ENCODE measurements around the gene NID1. TPM values are rescaled to one million over a fixed set of nuclear protein-coding genes. Genes with fewer than 3 reads are reported as not detected.

NID1 gene
- total RNA-seq, 1 experiment from 2014 or later, result 29.6 TPM

DNA sequence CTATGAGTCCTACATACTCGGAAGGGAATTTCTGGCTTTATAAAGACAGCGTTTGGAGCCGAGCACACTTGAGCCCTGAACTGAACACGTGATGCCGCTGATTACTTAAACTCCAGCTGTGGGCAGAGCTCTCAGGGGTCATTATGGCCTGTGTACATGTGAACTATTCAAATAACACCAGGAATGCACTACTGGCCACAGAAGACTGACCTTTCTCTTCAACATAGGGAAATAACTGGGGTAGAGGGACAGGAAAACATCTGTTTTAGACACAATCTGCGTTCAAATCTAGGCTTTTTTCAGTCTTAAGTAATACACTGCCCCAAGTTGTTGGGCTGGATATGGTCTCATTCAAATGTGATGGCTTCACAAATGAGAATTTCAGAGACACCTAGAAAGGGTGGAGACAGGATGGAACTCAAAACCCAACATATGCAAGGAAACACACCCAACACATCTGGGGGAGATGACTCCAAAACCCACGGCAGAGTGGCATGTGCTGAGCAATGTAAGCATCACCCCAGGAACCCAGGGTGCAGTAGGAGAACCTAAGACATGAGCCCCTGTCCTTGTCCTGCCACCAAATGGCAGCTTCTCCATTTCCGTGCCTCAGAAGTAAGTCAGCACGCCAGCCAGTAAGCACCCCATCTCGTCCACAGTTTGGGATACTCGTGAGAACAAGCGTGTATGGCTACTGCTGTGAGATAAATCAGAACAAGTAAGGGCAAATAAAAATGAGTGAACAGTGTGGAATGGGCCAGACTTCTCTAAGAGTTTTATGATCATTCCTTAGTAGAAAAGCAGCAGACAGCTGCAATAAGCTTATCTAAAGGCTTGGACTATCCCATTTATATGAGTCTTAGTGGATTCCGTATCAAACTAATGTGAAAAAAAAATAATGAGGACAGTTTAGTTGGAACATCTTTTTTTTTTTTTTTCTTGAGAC lies 24.9 kb downstream of the NID1 start:
- Histone ChIP-seq H3K4me1 (no peaks in the 10 kb centered on the region), H3K9me3 (replicated peaks) (no peaks in the 10 kb centered on the region), H3K36me3 (peaks cover 3% of the 10 kb centered on the region; the same call in 1 of the 2 replicates), H3K27ac (no peak overlapping the region), H3K27me3 (no peaks in the 10 kb centered on the region), H3K4me3 (no peak overlapping the region)
- DNase-seq, result peak in 1 of 2 experiments; percentile 22

- H3K4me3 ChIP-seq, result no peak overlapping the region
- no peaks in the 10 kb centered on the region for H3K4me1 ChIP-seq
- H3K9me3 ChIP-seq (replicated peaks), result no peaks in the 10 kb centered on the region
- H3K36me3 ChIP-seq, result 0 out of 2 replicates have a peak, but pooled peaks cover 3% of the 10 kb centered on the region
- H3K27ac ChIP-seq, result no peak overlapping the region
- H3K27me3 ChIP-seq, result no peaks in the 10 kb centered on the region
- no peak for DNase-seq
Observed at GRCh38 chr1:236038034-236038433, 26.9 kb downstream of the NID1 start.

DNA sequence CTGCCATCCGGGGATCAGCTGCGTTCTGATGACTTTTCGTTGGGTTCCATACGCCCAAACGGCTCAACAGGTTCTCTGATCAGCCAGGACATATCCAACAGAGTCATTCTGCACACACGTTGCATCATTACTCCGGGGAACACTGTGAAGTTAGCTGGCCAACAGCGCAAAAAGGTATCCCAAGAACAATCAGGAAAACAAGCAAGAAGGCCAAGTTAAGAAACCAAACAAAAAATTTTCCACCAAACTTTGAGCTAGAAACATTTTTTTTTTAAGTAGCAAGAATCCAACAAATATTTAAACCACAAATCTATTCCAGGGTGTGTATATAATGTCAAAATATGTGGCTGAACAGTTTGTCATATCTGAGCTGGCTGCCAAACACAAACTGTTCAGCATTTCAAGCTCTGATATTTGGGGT lies 29.2 kb downstream of the NID1 start:
- no peaks in the 10 kb centered on the region for H3K27me3 ChIP-seq
- H3K36me3 ChIP-seq, result 0 out of 2 replicates have a peak, but pooled peaks cover 3% of the 10 kb centered on the region
- H3K27ac ChIP-seq, result no peak overlapping the region
- H3K9me3 ChIP-seq (replicated peaks), result no peaks in the 10 kb centered on the region
- H3K4me1 ChIP-seq, result peaks cover 1% of the 10 kb centered on the region; the same call in 1 of the 2 replicates
- no peak for DNase-seq
- no peak overlapping the region for H3K4me3 ChIP-seq

DNA sequence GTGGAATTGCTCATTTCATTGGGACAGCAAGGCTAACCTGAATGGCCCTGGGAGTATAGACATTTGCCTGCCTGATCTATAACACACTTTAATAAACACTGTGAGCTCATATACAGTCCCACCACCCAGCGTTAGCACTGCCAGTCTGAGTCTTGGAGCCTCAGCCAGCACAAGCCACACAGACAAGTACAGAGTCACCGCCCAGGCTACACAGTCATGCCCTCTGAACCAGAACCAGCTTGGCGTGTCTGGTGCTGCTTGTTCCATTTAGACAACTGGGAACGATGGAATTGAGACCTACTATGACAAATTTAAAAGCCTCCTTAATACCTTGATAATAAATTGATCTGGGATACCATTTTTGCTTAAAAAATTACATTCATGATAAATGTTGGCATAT lies 31.6 kb downstream of the NID1 start:
- no peaks in the 10 kb centered on the region for H3K27me3 ChIP-seq
- no peak for DNase-seq
- no peak overlapping the region for H3K27ac ChIP-seq
- H3K4me3 ChIP-seq, result no peak overlapping the region
- H3K4me1 ChIP-seq, result peaks cover 8% of the 10 kb centered on the region; the same call in 1 of the 2 replicates
- no peaks in the 10 kb centered on the region for H3K9me3 ChIP-seq (replicated peaks)
- 0 out of 2 replicates have a peak, but pooled peaks cover 3% of the 10 kb centered on the region for H3K36me3 ChIP-seq

DNA sequence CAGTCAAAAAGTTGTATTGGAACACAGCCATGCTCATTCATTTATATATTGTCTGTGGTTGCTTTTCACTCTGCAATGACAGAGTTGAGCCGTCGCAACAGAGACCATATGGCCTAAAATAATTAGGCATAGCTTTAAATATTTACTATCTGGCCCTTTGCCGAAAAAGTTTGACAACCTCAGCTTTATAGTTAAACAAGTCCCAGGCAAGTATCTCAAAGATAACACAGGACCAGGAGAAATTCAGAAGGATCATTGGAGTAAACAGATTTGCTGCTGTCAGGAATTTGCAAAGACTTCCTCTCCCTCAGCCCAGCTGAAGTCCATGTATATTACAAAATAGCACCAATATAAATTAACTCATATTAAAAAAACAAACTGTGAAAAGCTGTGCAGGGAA lies 34.4 kb downstream of the NID1 start:
- no peak overlapping the region for H3K27ac ChIP-seq
- H3K36me3 ChIP-seq, result no peaks in the 10 kb centered on the region
- H3K4me3 ChIP-seq, result no peak overlapping the region
- DNase-seq, result peak in 1 of 2 experiments; percentile 24
- H3K27me3 ChIP-seq, result no peaks in the 10 kb centered on the region
- H3K4me1 ChIP-seq, result peaks cover 9% of the 10 kb centered on the region; the same call in 1 of the 2 replicates
- no peaks in the 10 kb centered on the region for H3K9me3 ChIP-seq (replicated peaks)

- no peaks in the 10 kb centered on the region for H3K36me3 ChIP-seq
- H3K27ac ChIP-seq, result no peak overlapping the region
- no peaks in the 10 kb centered on the region for H3K9me3 ChIP-seq (replicated peaks)
- no peaks in the 10 kb centered on the region for H3K27me3 ChIP-seq
- H3K4me3 ChIP-seq, result no peak overlapping the region
- no peak for DNase-seq
- peaks cover 12% of the 10 kb centered on the region for H3K4me1 ChIP-seq
Observed at GRCh38 chr1:236029428-236029940, 35.4 kb downstream of the NID1 start.

- Histone ChIP-seq H3K4me1 (peaks cover 19% of the 10 kb centered on the region), H3K9me3 (replicated peaks) (no peaks in the 10 kb centered on the region), H3K4me3 (no peak overlapping the region), H3K27ac (no peak overlapping the region), H3K36me3 (no peaks in the 10 kb centered on the region), H3K27me3 (no peaks in the 10 kb centered on the region)
- no peak for DNase-seq
Observed at GRCh38 chr1:236027104-236027503, 37.8 kb downstream of the NID1 start.

- Histone ChIP-seq H3K27me3 (no peaks in the 10 kb centered on the region), H3K36me3 (no peaks in the 10 kb centered on the region)
Observed at GRCh38 chr1:236025836-236026235, 39.1 kb downstream of the NID1 start.

GRCh38 chr1:236024641-236025040 lies 40.2 kb downstream of the NID1 start:
- no peaks in the 10 kb centered on the region for H3K36me3 ChIP-seq
- H3K4me1 ChIP-seq, result peaks cover 10% of the 10 kb centered on the region
- no peaks in the 10 kb centered on the region for H3K27me3 ChIP-seq
- peak; percentile 85 to 88 for DNase-seq
- peak overlapping the region; percentile 29 for H3K4me3 ChIP-seq
- H3K9me3 ChIP-seq (replicated peaks), result no peaks in the 10 kb centered on the region
- H3K27ac ChIP-seq, result peak overlapping the region; percentile 51

More at GRCh38 chr1:236025836-236026235, 39.1 kb downstream of the NID1 start:
- Histone ChIP-seq H3K27ac (no peak overlapping the region), H3K9me3 (replicated peaks) (no peaks in the 10 kb centered on the region), H3K4me3 (no peak overlapping the region), H3K4me1 (peaks cover 19% of the 10 kb centered on the region)
- DNase-seq, result no peak

- DNase-seq, result peak; percentile 32 to 52
- peak overlapping the region; percentile 29; the same call in 1 of the 2 replicates for H3K4me3 ChIP-seq
- H3K36me3 ChIP-seq, result no peaks in the 10 kb centered on the region
- H3K4me1 ChIP-seq, result peaks cover 10% of the 10 kb centered on the region
- H3K9me3 ChIP-seq (replicated peaks), result no peaks in the 10 kb centered on the region
- peak overlapping the region; percentile 51 for H3K27ac ChIP-seq
- H3K27me3 ChIP-seq, result no peaks in the 10 kb centered on the region
Observed at GRCh38 chr1:236023926-236024565, 40.8 kb downstream of the NID1 start.

DNA sequence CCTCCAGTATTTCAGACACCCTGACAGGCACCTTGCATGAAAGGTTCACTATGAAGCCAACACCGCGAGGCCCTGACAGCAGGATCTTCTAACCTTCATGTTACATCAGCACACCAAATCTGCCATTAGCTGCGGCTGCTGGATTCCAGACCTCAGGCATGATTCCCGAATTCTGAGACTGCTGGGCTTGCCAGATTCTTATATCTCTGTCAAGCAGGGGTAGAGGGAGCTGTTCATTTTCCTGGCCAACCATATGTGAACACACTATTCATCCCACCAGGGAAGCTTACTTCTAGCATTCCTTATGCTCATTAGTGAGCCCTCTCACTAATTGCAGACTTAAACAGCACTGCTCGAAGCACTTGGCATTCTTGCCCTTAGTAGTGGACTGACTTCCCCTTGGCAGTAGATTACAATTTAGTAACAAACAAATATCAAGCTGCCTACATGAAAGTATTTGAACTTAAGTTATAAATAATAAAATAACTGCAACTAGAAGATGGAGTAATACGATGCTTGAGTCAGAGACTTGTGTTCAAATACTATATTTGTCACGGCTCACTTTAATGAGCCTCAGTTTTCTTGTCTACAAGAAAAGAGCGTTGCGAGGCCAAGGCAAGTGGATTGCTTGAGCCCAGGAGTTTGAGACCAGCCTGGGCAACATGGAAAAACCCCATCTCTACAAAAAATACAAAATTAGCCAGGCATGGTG lies 43.3 kb downstream of the NID1 start:
- H3K27ac ChIP-seq, result no peak overlapping the region

DNA sequence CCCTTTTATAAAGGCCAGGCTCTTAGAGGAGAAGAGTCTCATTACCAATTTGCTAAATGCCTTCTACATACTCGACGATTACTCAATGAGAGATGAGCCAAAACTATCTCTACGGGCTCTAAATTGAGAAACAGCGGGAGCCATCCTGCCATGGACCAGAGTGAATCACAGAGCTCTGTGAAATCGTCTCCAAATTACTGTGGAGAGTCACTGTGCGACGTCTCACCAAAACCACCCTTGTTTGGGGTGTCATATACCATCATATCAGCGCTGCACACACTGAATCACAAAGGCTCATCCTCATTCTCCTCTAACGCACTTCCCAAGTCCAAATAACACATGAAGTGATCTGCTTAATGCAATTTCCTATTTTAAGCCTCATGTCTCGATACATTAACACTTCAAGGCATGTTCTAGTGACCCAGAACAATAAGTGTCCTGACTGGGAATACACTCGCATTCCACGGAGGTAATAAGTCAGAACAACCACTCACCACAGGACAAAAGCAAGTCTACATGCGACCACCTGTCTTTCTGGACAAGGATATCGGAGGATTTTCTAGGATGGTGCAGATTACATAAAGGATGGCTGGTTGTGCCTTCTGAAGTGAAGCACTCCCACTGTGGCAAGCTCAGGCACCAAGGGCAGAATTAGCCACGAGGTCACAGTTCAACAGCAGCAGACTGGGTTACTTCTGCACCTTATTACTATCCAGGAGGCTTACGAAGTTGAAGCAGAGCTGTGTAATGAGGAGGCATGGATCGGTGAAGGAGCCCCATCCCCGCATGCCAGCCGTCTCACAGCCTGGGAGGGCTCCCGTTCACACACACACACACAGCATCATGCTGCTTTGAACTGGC lies 44.3 kb downstream of the NID1 start:
- peak in 1 of 2 experiments; percentile 47 for DNase-seq
- Histone ChIP-seq H3K27ac (no peak overlapping the region), H3K36me3 (no peaks in the 10 kb centered on the region), H3K4me1 (peaks cover 10% of the 10 kb centered on the region), H3K4me3 (no peak overlapping the region), H3K27me3 (no peaks in the 10 kb centered on the region), H3K9me3 (replicated peaks) (no peaks in the 10 kb centered on the region)

More for the DNA sequence above, 43.3 kb downstream of the NID1 start:
- DNase-seq, result peak in 1 of 2 experiments; percentile 16
- H3K36me3 ChIP-seq, result no peaks in the 10 kb centered on the region
- peaks cover 10% of the 10 kb centered on the region for H3K4me1 ChIP-seq
- H3K27me3 ChIP-seq, result no peaks in the 10 kb centered on the region
- no peaks in the 10 kb centered on the region for H3K9me3 ChIP-seq (replicated peaks)
- H3K4me3 ChIP-seq, result no peak overlapping the region

GRCh38 chr1:236018885-236019453 lies 45.9 kb downstream of the NID1 start:
- Histone ChIP-seq H3K36me3 (no peaks in the 10 kb centered on the region), H3K9me3 (replicated peaks) (no peaks in the 10 kb centered on the region), H3K27ac (no peak overlapping the region), H3K27me3 (no peaks in the 10 kb centered on the region), H3K4me3 (no peak overlapping the region), H3K4me1 (peaks cover 1% of the 10 kb centered on the region)
- no peak for DNase-seq
